Measurements from ENCODE around the gene PLPP4.

The PLPP4 gene

GRCh38 chr10:120517881-120518484, 61.0 kb downstream of the PLPP4 start:
- TF ChIP-seq, protein P1, sequence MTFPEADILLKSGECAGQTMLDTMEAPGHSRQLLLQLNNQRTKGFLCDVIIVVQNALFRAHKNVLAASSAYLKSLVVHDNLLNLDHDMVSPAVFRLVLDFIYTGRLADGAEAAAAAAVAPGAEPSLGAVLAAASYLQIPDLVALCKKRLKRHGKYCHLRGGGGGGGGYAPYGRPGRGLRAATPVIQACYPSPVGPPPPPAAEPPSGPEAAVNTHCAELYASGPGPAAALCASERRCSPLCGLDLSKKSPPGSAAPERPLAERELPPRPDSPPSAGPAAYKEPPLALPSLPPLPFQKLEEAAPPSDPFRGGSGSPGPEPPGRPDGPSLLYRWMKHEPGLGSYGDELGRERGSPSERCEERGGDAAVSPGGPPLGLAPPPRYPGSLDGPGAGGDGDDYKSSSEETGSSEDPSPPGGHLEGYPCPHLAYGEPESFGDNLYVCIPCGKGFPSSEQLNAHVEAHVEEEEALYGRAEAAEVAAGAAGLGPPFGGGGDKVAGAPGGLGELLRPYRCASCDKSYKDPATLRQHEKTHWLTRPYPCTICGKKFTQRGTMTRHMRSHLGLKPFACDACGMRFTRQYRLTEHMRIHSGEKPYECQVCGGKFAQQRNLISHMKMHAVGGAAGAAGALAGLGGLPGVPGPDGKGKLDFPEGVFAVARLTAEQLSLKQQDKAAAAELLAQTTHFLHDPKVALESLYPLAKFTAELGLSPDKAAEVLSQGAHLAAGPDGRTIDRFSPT (tag by site-specific recombination; IDR thresholded peaks at IDR 0.05) = no peak
- no peak for TF ChIP-seq YY2 (tag by site-specific recombination; IDR thresholded peaks at IDR 0.05)
- no peak for TF ChIP-seq ZNF555 (tag by site-specific recombination; conservative IDR thresholded peaks at IDR 0.05)
- TF ChIP-seq, protein P2, sequence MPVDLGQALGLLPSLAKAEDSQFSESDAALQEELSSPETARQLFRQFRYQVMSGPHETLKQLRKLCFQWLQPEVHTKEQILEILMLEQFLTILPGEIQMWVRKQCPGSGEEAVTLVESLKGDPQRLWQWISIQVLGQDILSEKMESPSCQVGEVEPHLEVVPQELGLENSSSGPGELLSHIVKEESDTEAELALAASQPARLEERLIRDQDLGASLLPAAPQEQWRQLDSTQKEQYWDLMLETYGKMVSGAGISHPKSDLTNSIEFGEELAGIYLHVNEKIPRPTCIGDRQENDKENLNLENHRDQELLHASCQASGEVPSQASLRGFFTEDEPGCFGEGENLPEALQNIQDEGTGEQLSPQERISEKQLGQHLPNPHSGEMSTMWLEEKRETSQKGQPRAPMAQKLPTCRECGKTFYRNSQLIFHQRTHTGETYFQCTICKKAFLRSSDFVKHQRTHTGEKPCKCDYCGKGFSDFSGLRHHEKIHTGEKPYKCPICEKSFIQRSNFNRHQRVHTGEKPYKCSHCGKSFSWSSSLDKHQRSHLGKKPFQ (tag by site-specific recombination; IDR thresholded peaks at IDR 0.05) = no peak
- no peak for TF ChIP-seq ZNF449 (tag by site-specific recombination; IDR thresholded peaks at IDR 0.05)
- TF ChIP-seq GFI1B (tag by site-specific recombination; IDR thresholded peaks at IDR 0.05) = no peak
- no peak for TF ChIP-seq ZNF654 (tag by site-specific recombination; IDR thresholded peaks at IDR 0.05; ENCODE audit: low read depth)
- no peak for TF ChIP-seq ZNF280D (tag by site-specific recombination; IDR thresholded peaks at IDR 0.05)
- TF ChIP-seq TRIM28 (IDR thresholded peaks at IDR 0.05; ENCODE audit: borderline replicate concordance, low read length) = no peak
- TF ChIP-seq SP3 (tag by site-specific recombination; IDR thresholded peaks at IDR 0.05) = no peak
- CTCF ChIA-PET = no interaction called here
- POLR2A ChIA-PET = no interaction called here

DNA sequence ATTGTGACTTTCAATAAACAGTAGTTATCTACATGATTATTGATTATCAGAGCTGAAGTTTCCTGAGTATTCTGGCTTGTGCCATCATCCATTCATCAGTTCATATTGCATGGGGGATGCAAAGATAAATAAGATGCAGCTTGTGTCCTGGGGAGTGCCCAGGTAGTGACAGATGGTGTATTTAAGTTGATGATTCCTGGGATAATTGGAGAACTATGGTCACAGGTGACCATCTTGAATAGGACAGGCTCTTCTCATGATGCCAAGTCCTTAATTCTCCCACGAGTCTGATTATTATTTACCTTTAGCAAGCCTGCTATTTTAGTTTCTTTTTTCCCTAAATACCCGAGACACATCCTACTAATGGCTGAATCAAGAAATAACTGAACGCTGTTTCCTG, 64.9 kb downstream of the PLPP4 start:
- Histone ChIP-seq H3K27ac (ENCODE audit: extremely low read depth, low read depth, low read length) (no peak overlapping the region), H3K9me3 (ENCODE audit: control insufficient read depth, insufficient read depth, low read depth, low read length) (no peaks in the 10 kb centered on the region), H3K36me3 (ENCODE audit: control insufficient read depth in 2 of 2, insufficient read depth in 1 of 2, low read length in 2 of 2) (no peaks in the 10 kb centered on the region), H3K4me3 (ENCODE audit: low read depth, low read length) (no peak overlapping the region), H3K4me1 (ENCODE audit: control insufficient read depth, insufficient read depth, low read length) (no peaks in the 10 kb centered on the region)
- TF ChIP-seq ZNF324 (tag by site-specific recombination; IDR thresholded peaks at IDR 0.05) (no peak), ZNF449 (tag by site-specific recombination; IDR thresholded peaks at IDR 0.05) (no peak), ZFHX2 (tag by site-specific recombination; conservative IDR thresholded peaks at IDR 0.05) (no peak), ZNF416 (tag by site-specific recombination; IDR thresholded peaks at IDR 0.05) (no peak), ZNF341 (tag by site-specific recombination; IDR thresholded peaks at IDR 0.05; ENCODE audit: low read depth) (no peak), ZNF658 (tag by site-specific recombination; IDR thresholded peaks at IDR 0.05) (no peak), ZNF501 (tag by site-specific recombination; IDR thresholded peaks at IDR 0.05) (no peak), ZNF677 (tag by site-specific recombination; IDR thresholded peaks at IDR 0.05) (no peak), ZNF335 (tag by site-specific recombination; conservative IDR thresholded peaks at IDR 0.05) (no peak), BCL11B (tag by site-specific recombination; IDR thresholded peaks at IDR 0.05; ENCODE audit: low read depth) (no peak)
- CTCF ChIA-PET = no interaction called here
- POLR2A ChIA-PET = no interaction called here

More at GRCh38 chr10:120517881-120518484, 61.0 kb downstream of the PLPP4 start:
- H3K27ac ChIP-seq (ENCODE audit: extremely low read depth, low read depth, low read length) = no peak overlapping the region
- no peaks in the 10 kb centered on the region for H3K9me3 ChIP-seq (ENCODE audit: control insufficient read depth, insufficient read depth, low read depth, low read length)
- H3K36me3 ChIP-seq (ENCODE audit: control insufficient read depth in 2 of 2, insufficient read depth in 1 of 2, low read length in 2 of 2) = no peaks in the 10 kb centered on the region
- H3K4me1 ChIP-seq (ENCODE audit: control insufficient read depth, insufficient read depth, low read length) = no peaks in the 10 kb centered on the region
- no peak overlapping the region for H3K4me3 ChIP-seq (ENCODE audit: low read depth, low read length)

Measured in HEK293 (cell line).